GM19099 (cell line): Measurements from ENCODE around the gene LCE3C.

Experiments
- POLR2A ChIP-seq: IDR thresholded peaks from 3 replicates; pipeline ENCODE4 v1.6.1; 2011; ENCODE audit warnings: low read depth; ENCODE audit not compliant: insufficient read length; ENCODE audit errors: extremely low read depth

Gene LCE3C

GRCh38 chr1:152643945-152644344, 43.9 kb downstream of the LCE3C start:
- no peak for TF ChIP-seq POLR2A

- TF ChIP-seq POLR2A = no peak
Observed at GRCh38 chr1:152645146-152645545, 45.1 kb downstream of the LCE3C start.

- no peak for TF ChIP-seq POLR2A
Observed at GRCh38 chr1:152646656-152647055, 46.6 kb downstream of the LCE3C start.
